AG04450 (cell line): ENCODE data around the gene LAMB3. TPM values are rescaled to one million over a fixed set of nuclear protein-coding genes. Genes with fewer than 3 reads are reported as not detected.

Experiments
- CTCF ChIA-PET: fragments of 300-600, 350-600 bp; formaldehyde crosslinking; extraction: SDS; loops from one replicate; lab custom pipeline; 2022; ENCODE audit warnings: antibody characterized with exemption, inconsistent platforms; lab: Charles Lee
- POLR2A ChIA-PET: fragments of 350-600 bp; formaldehyde crosslinking; extraction: SDS; loops from one replicate; lab custom pipeline; 2021; ENCODE audit warnings: antibody characterized with exemption, inconsistent platforms; lab: Yijun Ruan, JAX
- DNase-seq: peaks from one replicate; pipeline ENCODE4 v3.0.0-alpha.2; 2011; ENCODE audit warnings: low read depth, low spot score
- H3K27ac ChIP-seq: one replicate; pipeline ENCODE4 v1.5.1; 2012; ENCODE audit warnings: low read depth, low read length, control low read depth
- H3K27me3 ChIP-seq: one replicate; pipeline ENCODE4 v1.6.0; 2012; ENCODE audit warnings: low read length; ENCODE audit not compliant: control insufficient read depth, insufficient read depth
- H3K4me3 ChIP-seq: 2 replicates; pipeline ENCODE4 v1.5.1; 2011; ENCODE audit warnings: mild to moderate bottlenecking, low read depth, low read length, control low read depth
- H3K9me3 ChIP-seq: 2 replicates; pipeline ENCODE4 v1.5.1; 2012; ENCODE audit warnings: low read length; ENCODE audit not compliant: control insufficient read depth, insufficient read depth
- CTCF ChIP-seq: IDR thresholded peaks from 2 replicates; pipeline ENCODE4 v1.5.1; 2011; ENCODE audit warnings: low read depth, low read length, control low read depth, inconsistent platforms
- polyA plus RNA-seq: library from polyadenylated mRNA; depleted of rRNA; stranded (reverse); fragments of >200 nt; gene quantifications from 2 replicates; pipeline ENCODE4 v1.2.3, GENCODE V29; 2011

LAMB3 gene
- polyA plus RNA-seq, 1 experiment = 2.6 TPM

- peak; percentile 59 for TF ChIP-seq CTCF
- no peak for DNase-seq
- Histone ChIP-seq H3K4me3 (no peak overlapping the region), H3K27ac (peak overlapping the region; percentile 11), H3K9me3 (no peaks in the 10 kb centered on the region), H3K27me3 (no peaks in the 10 kb centered on the region)
- ChIA-PET CTCF (interaction anchor here (0.5 to 2.0 kb wide), 9 partner anchors 19 to 160 kb away, joined by 3 to 8 read pairs (median 3); no protein-coding TSS in a partner anchor), POLR2A (no interaction called here)
Measured at GRCh38 chr1:209646558-209646957, 5.7 kb downstream of the LAMB3 start.

- CTCF ChIA-PET = interaction anchor here (0.7 to 2.0 kb wide), 7 partner anchors 19 to 103 kb away, joined by 3 to 8 read pairs (median 4); no protein-coding TSS in a partner anchor
- Histone ChIP-seq H3K9me3 (no peaks in the 10 kb centered on the region), H3K27me3 (no peaks in the 10 kb centered on the region), H3K4me3 (no peak overlapping the region), H3K27ac (no peak overlapping the region)
- DNase-seq = no peak
- POLR2A ChIA-PET = no interaction called here
- TF ChIP-seq CTCF = no peak
Measured at GRCh38 chr1:209645574-209646452, 6.4 kb downstream of the LAMB3 start.

- no peak for TF ChIP-seq CTCF
- Histone ChIP-seq H3K4me3 (no peak overlapping the region), H3K27me3 (no peaks in the 10 kb centered on the region), H3K9me3 (no peaks in the 10 kb centered on the region), H3K27ac (peak overlapping the region; percentile 21)
- CTCF ChIA-PET = interaction anchor here (0.6 to 2.4 kb wide), 6 partner anchors 16 to 105 kb away, joined by 3 to 16 read pairs (median 4); no protein-coding TSS in a partner anchor
- no peak for DNase-seq
- POLR2A ChIA-PET = interaction anchor here (0.6 kb wide), 1 partner anchor 103 kb away, joined by 3 read pairs; no protein-coding TSS in a partner anchor
Measured at GRCh38 chr1:209643285-209644020, 8.8 kb downstream of the LAMB3 start.

- CTCF ChIA-PET = interaction anchor here (0.7 to 2.4 kb wide), 7 partner anchors 14 to 105 kb away, joined by 3 to 16 read pairs (median 5); no protein-coding TSS in a partner anchor
- H3K27ac ChIP-seq = no peak overlapping the region
- H3K27me3 ChIP-seq = no peaks in the 10 kb centered on the region
- TF ChIP-seq CTCF = no peak
- no peaks in the 10 kb centered on the region for H3K9me3 ChIP-seq
- POLR2A ChIA-PET = no interaction called here
- no peak for DNase-seq
- no peak overlapping the region for H3K4me3 ChIP-seq
Measured at GRCh38 chr1:209642816-209643215, 9.4 kb downstream of the LAMB3 start.
